Ectodermal cell (in vitro differentiated cells): ENCODE data around the gene CYFIP1.

ENCODE experiments used
- H3K27ac ChIP-seq: 2 replicates; pipeline ENCODE4 v1.7.0; 2013; ENCODE audit warnings: mild to moderate bottlenecking, low read depth, low read length; ENCODE audit not compliant: insufficient read depth, poor library complexity, severe bottlenecking
- H3K27me3 ChIP-seq: 2 replicates; pipeline ENCODE4 v1.7.0; 2013; ENCODE audit warnings: mild to moderate bottlenecking, low read length; ENCODE audit not compliant: insufficient read depth, control insufficient read depth, poor library complexity, severe bottlenecking
- H3K36me3 ChIP-seq: one replicate; pipeline ENCODE4 v1.7.0; 2013; ENCODE audit warnings: low read length; ENCODE audit not compliant: control insufficient read depth, insufficient read depth
- H3K4me1 ChIP-seq: one replicate; pipeline ENCODE4 v1.7.0; 2013; ENCODE audit warnings: low read length; ENCODE audit not compliant: control insufficient read depth, insufficient read depth
- H3K4me3 ChIP-seq: 2 replicates; pipeline ENCODE4 v1.7.0; 2013; ENCODE audit warnings: low read depth, low read length, control low read depth; ENCODE audit not compliant: insufficient read depth
- H3K9me3 ChIP-seq: 2 replicates; pipeline ENCODE4 v1.7.0; 2013; ENCODE audit warnings: mild to moderate bottlenecking, low read length, moderate library complexity; ENCODE audit not compliant: control insufficient read depth
- WGBS, 2 experiments: methylation state at CpG; one replicate each; pipeline ENCODE4 v1.1.7; 2013; ENCODE audit warnings: missing lambda C conversion rate in 2 of 2; 5-methylcytosine and 5-hydroxymethylcytosine counted together

The CYFIP1 gene

DNA sequence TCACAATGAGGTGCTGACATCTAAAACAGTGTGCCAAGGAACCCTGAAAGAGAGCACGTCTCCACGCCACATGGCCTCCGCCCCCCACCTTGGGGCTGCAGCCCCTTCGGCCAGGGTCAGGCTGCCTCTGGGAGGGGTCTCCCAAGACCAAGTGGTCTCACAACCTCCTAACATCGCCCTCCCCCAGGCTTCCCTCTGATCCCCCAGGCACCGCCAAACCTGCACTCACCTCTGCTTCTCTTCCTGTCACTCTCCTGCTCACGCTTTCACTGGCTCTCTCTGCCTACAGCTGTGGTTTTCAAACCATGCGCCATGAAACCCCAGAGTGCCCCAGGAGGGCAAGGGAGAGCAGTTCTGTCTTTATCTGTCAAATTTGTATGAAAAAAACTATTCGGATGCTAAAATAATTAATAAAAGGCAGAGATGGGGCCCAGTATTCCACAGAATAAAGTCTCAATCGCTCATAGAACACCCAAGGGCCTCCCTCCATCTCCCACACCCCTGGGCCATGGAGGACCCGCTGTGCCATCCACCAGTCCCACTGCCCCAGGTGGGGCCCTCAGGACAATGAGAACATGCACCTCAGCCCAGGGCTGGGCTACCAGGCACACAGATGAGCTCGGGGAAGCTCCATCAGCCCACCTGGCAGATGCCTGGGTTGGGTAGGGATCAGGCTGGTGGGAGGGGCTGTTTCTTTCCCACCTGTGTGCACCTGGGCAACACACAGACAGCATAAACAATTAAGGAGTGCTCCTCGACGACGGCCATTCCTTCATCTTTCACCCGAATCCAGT is 21.5 kb downstream of the CYFIP1 start:
- WGBS, 2 experiments, result 90 to 91% methylated on average over 15 to 16 of the region's 16 CpGs
- Histone ChIP-seq H3K4me1 (no peaks in the 10 kb centered on the region), H3K27ac (no peak overlapping the region), H3K9me3 (no peaks in the 10 kb centered on the region), H3K27me3 (peaks cover 4% of the 10 kb centered on the region), H3K36me3 (no peaks in the 10 kb centered on the region), H3K4me3 (no peak overlapping the region)

DNA sequence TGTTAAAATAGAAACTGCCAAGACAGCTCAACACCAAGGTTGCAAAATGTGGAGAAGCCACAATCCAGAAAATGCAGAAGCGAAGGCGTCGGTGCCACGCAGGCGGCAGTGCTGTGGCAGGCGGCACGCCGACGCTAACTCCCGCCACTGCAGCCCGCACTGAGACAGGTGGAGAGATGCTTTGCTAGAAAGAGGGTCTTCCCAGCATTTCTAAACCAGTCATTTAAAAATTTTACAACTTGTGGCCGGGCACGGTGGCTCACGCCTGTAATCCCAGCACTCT is 23.2 kb downstream of the CYFIP1 start:
- Histone ChIP-seq H3K9me3 (no peaks in the 10 kb centered on the region), H3K4me1 (peaks cover 9% of the 10 kb centered on the region), H3K27me3 (peaks cover 4% of the 10 kb centered on the region), H3K4me3 (no peak overlapping the region), H3K27ac (no peak overlapping the region), H3K36me3 (no peaks in the 10 kb centered on the region)
- WGBS, 2 experiments, result 92 to 93% methylated on average over 14 of the region's 14 CpGs

DNA sequence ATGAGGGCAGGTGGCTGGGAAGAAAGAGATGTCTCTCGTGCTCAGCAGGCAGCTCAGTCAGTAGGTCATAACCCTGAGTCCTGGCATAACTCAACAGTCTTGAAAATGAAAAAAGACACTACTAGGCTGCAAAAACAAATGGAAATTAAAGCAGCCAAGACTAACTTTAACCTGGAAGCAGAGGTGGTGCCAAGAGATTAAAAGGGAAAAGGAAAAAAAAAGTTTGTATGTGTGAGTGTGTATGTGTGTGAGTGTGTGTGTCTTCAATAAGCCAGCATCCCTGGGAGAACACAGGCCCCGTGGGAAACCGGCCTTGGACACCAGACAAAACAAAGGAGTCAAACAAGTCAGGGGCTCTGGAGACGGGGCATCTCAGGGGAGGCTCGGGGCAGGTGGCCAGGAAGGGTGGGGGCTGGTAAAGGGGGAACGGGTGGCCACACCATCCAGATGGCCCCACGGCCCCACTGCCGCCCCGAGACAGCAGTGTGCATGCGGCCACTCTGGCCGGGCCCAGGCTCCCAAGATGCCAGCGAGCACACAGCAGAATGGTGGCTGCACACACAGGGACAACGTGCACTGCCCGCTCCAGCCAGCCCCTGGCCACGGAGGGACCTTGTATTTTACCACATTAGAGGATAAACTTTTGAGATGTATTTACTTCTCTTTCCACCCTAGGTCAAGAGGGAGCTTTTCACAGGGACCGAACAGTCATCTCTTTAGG is 23.8 kb downstream of the CYFIP1 start:
- Histone ChIP-seq H3K36me3 (no peaks in the 10 kb centered on the region), H3K4me3 (no peak overlapping the region), H3K9me3 (no peaks in the 10 kb centered on the region), H3K4me1 (peaks cover 9% of the 10 kb centered on the region), H3K27me3 (peaks cover 4% of the 10 kb centered on the region), H3K27ac (peak overlapping the region; percentile 26)
- 80 to 84% methylated on average over 16 of the region's 16 CpGs for WGBS, 2 experiments

DNA sequence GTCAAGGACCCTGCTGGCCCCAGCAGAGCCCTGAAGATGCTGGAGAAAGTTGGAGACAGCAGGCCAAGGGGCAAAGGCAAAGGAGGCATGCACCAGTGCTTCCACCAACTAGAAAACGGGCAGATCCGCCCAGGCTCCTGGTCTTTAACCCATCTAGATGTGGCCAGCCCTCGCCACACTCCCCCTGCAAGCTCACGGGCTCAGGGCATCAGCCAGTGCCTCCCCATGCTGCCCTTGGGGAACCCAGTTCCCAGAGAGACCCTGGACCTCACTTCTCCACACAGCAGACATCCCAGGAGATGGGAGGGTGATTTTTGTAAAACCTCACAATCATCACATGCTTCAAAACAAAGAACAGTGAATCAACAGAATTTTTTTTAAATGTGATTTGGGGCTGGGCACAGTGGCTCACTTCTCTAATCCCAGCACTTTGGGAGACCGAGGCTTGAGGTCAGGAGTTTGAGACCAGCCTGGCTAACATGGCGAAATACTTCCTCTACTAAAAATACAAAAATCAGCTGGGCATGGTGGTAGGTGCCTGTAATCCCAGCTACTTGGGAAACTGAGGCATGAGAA is 24.5 kb downstream of the CYFIP1 start:
- Histone ChIP-seq H3K36me3 (no peaks in the 10 kb centered on the region), H3K9me3 (no peaks in the 10 kb centered on the region), H3K4me1 (peaks cover 9% of the 10 kb centered on the region), H3K27ac (no peak overlapping the region), H3K27me3 (peaks cover 4% of the 10 kb centered on the region), H3K4me3 (no peak overlapping the region)
- WGBS, 2 experiments, result 91 to 92% methylated on average over 6 of the region's 6 CpGs

DNA sequence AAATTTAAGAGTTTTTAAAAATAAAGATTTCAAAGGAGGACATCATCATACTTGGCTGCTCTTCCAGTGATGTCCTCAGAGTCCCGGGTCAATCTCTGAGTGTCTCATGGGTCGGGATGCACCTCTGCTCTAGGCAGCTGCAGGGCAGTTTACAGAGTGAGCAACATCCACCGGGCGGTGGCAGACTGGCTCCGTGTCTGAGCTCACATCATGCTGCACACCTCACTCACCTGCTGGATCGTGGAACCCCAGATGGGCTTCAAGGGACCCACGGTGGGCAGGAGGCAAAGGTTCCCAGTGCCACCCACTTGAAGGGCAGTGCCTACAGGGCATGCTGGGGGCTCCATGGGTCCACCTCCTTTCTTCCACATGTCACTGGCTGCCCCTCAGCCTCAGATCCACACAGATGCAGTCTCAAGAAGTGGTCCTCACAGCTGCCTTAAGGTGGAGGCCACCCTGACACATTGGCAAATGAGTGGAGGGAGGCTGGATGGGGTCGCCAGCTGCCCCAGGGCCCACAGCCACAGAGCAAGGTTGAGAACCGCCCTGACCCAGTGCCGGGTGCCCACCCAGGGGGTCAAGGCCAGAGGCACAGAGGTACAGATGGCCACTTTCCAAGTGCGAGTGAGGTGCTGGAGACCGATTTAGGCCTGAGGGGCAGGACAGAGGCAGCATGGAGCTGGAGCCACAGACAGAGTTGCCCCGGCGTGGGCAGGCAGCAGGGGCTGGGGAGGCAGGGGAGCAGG is 25.2 kb downstream of the CYFIP1 start:
- Histone ChIP-seq H3K4me3 (no peak overlapping the region), H3K27ac (no peak overlapping the region), H3K4me1 (peaks cover 9% of the 10 kb centered on the region), H3K36me3 (no peaks in the 10 kb centered on the region), H3K9me3 (no peaks in the 10 kb centered on the region), H3K27me3 (peaks cover 4% of the 10 kb centered on the region)
- WGBS, 2 experiments, result 90 to 91% methylated on average over 14 of the region's 14 CpGs

DNA sequence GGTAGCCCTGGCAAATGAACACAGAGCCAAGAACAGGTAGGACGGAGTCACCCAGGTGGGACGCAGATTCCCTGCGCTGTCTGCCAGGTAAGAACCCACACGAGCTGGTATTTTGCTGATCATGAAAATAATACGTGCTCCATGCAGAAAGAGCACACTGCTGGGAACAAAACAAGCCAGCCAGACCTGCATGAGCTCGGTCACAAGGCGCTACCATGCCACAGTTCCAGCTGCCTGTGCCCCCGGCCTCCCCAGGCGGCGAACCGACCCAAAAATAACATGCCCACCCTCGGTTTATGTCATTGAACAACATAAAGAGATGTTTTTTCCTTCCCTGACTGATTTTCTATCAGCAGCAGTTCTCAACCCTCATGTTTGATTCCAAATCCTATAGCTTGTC is 25.8 kb downstream of the CYFIP1 start:
- Histone ChIP-seq H3K36me3 (no peaks in the 10 kb centered on the region), H3K4me3 (no peak overlapping the region), H3K27ac (no peak overlapping the region), H3K9me3 (no peaks in the 10 kb centered on the region), H3K4me1 (peaks cover 9% of the 10 kb centered on the region), H3K27me3 (peaks cover 4% of the 10 kb centered on the region)
- WGBS, 2 experiments, result 93 to 94% methylated on average over 12 of the region's 12 CpGs

DNA sequence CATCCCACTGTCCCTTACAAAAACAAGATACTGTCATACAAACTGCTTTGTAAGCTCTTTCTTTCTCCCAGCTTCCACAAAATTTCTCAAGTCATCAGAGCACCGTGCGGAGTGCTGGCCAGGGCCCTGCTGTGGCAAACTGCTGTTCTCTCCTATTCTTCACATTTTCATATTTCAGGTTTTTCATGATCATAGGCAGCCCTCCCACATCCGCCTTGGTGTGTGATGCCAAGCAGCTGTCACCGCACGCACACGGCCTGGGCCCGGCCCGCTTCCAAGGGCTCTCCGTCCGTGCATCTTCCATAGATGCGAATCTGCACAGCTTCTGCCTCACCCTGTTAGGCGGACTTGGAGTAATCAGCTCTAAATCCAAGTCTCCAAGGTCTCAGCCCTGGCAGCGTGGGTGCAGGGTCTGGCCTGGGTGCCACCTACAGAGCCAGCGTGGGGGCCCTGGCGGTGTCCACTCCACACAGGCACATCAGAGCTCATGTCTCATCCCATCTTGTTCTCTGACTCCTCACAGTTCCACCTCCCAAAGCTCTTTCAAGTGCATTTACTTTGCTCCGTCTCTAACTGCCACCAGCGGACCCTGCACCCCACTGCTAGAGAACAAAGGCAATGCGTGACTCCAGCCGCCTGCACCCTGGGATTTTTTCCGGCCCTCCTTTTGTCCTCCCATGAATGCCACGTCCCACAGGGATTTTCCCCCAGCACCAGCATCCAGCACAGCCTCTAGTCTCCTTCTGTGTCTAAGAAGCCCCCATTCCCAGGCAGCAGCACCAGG is 27.2 kb downstream of the CYFIP1 start:
- Histone ChIP-seq H3K9me3 (no peaks in the 10 kb centered on the region), H3K36me3 (no peaks in the 10 kb centered on the region), H3K27ac (peak overlapping the region; percentile 36), H3K4me3 (no peak overlapping the region), H3K4me1 (peaks cover 9% of the 10 kb centered on the region), H3K27me3 (peaks cover 4% of the 10 kb centered on the region)
- WGBS, 2 experiments, result 33 to 35% methylated on average over 21 of the region's 21 CpGs

DNA sequence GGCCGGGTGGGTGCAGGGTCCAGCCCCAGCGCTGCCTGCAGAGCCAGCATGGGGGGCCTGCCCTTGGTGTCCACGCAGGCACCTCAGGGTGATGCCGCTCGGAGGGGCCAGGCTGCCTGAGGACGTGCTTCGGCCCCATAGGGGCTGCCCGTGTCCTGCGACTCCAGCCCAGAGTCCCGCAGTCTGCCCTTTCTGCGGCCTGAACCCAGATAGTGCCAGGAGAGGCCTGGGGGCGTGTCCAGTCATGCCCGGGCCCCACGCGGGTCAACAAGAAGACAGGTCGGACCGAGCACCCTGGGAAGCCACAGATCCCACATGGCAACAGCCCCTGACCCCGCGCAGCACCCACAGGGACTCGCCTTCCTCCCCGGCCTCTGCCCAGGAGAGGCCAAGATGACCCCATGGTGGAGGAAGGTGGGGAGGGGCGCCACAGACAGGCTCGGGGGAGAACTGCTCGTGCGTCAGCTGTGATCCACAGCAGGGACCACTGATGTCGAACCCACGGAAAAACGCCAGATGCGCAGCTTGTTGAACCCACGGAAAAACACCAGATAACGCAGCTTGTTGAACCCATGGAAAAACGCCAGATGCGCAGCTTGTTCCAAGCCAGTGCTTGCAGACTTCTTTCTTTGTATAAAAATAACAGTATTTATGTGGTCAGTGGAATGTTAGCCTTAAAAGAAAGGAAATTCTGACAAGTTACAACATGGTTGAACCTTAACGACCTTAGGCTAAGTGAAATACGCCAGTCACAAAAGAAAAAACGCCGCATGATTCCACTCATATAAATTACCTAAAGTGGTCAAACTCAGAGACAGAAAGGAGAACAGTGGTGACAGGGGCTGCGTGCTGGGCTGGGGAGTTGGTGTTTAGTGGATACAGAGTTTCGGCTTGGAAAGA is 28.5 kb downstream of the CYFIP1 start:
- WGBS, 2 experiments, result 93 to 94% methylated on average over 39 of the region's 39 CpGs
- H3K27ac ChIP-seq, result no peak overlapping the region
- H3K4me1 ChIP-seq, result peaks cover 9% of the 10 kb centered on the region
- peaks cover 4% of the 10 kb centered on the region for H3K27me3 ChIP-seq
- no peak overlapping the region for H3K4me3 ChIP-seq
- no peaks in the 10 kb centered on the region for H3K36me3 ChIP-seq
- no peaks in the 10 kb centered on the region for H3K9me3 ChIP-seq

DNA sequence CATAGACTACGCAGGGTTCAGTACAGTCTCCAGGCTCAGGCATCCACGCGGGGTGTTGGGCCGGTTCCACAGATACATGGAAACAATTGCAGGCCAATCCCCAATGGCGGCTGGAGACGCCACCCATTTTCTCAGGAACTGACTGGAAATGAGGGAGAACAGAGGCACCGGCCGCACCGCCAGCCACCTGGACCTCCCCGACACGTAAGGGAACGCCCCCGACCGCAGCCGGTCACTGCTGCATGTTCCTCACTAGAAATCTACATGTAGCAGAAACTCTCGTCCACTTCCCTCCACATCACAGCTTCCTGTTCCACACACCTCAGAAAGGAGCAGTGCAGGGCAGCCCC is 29.2 kb downstream of the CYFIP1 start:
- WGBS, 2 experiments, result 92 to 93% methylated on average over 16 of the region's 16 CpGs
- H3K36me3 ChIP-seq, result no peaks in the 10 kb centered on the region
- H3K27ac ChIP-seq, result no peak overlapping the region
- no peak overlapping the region for H3K4me3 ChIP-seq
- peaks cover 9% of the 10 kb centered on the region for H3K4me1 ChIP-seq
- no peaks in the 10 kb centered on the region for H3K9me3 ChIP-seq
- H3K27me3 ChIP-seq, result peaks cover 4% of the 10 kb centered on the region
